Prostate gland (tissue), 2 donors: Measurements from ENCODE around the gene MT1G. TPM values are rescaled to one million over a fixed set of nuclear protein-coding genes. Genes with fewer than 3 reads are reported as not detected.

Experiments used
- DNase-seq: peaks from one replicate; pipeline ENCODE4 v3.0.0-alpha.2; 2019; ENCODE audit warnings: low spot score
- H3K27ac ChIP-seq, 2 donors: fragments of 200-600 bp; sonication (generic); 2 replicates each; pipeline ENCODE4 v1.5.1; 2017 to 2019
- H3K27me3 ChIP-seq: fragments of 200-600 bp; sonication (generic); replicated peaks from 2 replicates; pipeline ENCODE4 v1.5.1; 2019; ENCODE audit not compliant: insufficient read depth
- H3K36me3 ChIP-seq, 2 donors: fragments of 200-600 bp; sonication (generic); 1 replicate in 1 of 2; 2 replicates in 1 of 2; pipeline versions ENCODE4 v1.5.1 to v1.8.1; 2017 to 2019
- H3K4me1 ChIP-seq: fragments of 200-600 bp; sonication (generic); replicated peaks from 2 replicates; pipeline ENCODE4 v1.5.1; 2019
- H3K4me3 ChIP-seq, 2 donors: fragments of 200-600 bp; sonication (generic); 2 replicates each; pipeline ENCODE4 v1.5.1; 2017 to 2019
- H3K9me3 ChIP-seq: fragments of 200-600 bp; sonication (generic); 2 replicates; pipeline ENCODE4 v1.5.1; 2017
- CTCF ChIP-seq, 4 experiments: fragments of 200-600 bp in 2 of 4; fragments of 450-650 bp in 2 of 4; sonication (generic) in 2 of 4; IDR thresholded peaks; 1 replicate in 3 of 4; 2 replicates in 1 of 4; pipeline ENCODE4 v1.5.1; 2016 to 2019; ENCODE audit warnings: antibody characterized with exemption in 4 of 4, mild to moderate bottlenecking in 2 of 4, moderate library complexity in 2 of 4
- POLR2A ChIP-seq: fragments of 450-650 bp; IDR thresholded peaks from one replicate; pipeline ENCODE4 v1.6.1; 2016; ENCODE audit warnings: antibody characterized with exemption, mild to moderate bottlenecking
- POLR2AphosphoS5 ChIP-seq: sonication (generic); formaldehyde crosslinking; IDR thresholded peaks from one replicate; pipeline ENCODE4 v1.6.1; 2017; ENCODE audit warnings: antibody characterized with exemption
- WGBS: methylation state at CpG from one replicate; pipeline ENCODE4 v1.1.5; 2018; 5-methylcytosine and 5-hydroxymethylcytosine counted together
- intact Hi-C: fragments of 100-400 bp; cut with DNase I; formaldehyde crosslinking; loops from one replicate; pipeline ENCODE4 v1.14.2; 2022
- total RNA-seq, 2 donors: library from RNA; depleted of rRNA; stranded (reverse); fragments of >200 nt; gene quantifications; one replicate each; pipeline ENCODE4 v1.1.0, GENCODE V29; 2016

Gene MT1G
- total RNA-seq, 2 donors from 2014 or later, result 189 to 745 TPM

GRCh38 chr16:56691885-56692284 lies 24.0 kb upstream of the MT1G start:
- H3K9me3 ChIP-seq, result no peaks in the 10 kb centered on the region
- H3K27ac ChIP-seq, result no peak overlapping the region
- H3K4me3 ChIP-seq, result no peak overlapping the region
- intact Hi-C loops, result no loop called here
- H3K36me3 ChIP-seq, result no peaks in the 10 kb centered on the region
- 36% methylated on average over 4 of the region's 4 CpGs for WGBS
- TF ChIP-seq CTCF (IDR thresholded peaks at IDR 0.05) (no peak), POLR2AphosphoS5 (peak; percentile 67)
- no peaks in the 10 kb centered on the region for H3K4me1 ChIP-seq
- DNase-seq, result peak; percentile 78
- no peaks in the 10 kb centered on the region for H3K27me3 ChIP-seq

GRCh38 chr16:56690420-56691122 lies 22.7 kb upstream of the MT1G start:
- Histone ChIP-seq H3K4me3 (no peak overlapping the region), H3K36me3 (no peaks in the 10 kb centered on the region), H3K27ac (no peak overlapping the region), H3K27me3 (no peaks in the 10 kb centered on the region), H3K4me1 (no peaks in the 10 kb centered on the region), H3K9me3 (no peaks in the 10 kb centered on the region)
- WGBS, result 86% methylated on average over 4 of the region's 4 CpGs
- no peak for DNase-seq
- TF ChIP-seq CTCF (IDR thresholded peaks at IDR 0.05) (no peak), POLR2A (no peak), POLR2AphosphoS5 (no peak)
- intact Hi-C loops, result no loop called here

GRCh38 chr16:56689171-56689570 lies 21.3 kb upstream of the MT1G start:
- H3K4me1 ChIP-seq, result no peaks in the 10 kb centered on the region
- DNase-seq, result no peak
- no peak overlapping the region for H3K27ac ChIP-seq
- H3K4me3 ChIP-seq, result no peak overlapping the region
- no peaks in the 10 kb centered on the region for H3K27me3 ChIP-seq
- TF ChIP-seq CTCF (IDR thresholded peaks at IDR 0.05) (no peak), POLR2AphosphoS5 (no peak), POLR2A (no peak)
- intact Hi-C loops, result no loop called here
- H3K36me3 ChIP-seq, result no peaks in the 10 kb centered on the region
- no peaks in the 10 kb centered on the region for H3K9me3 ChIP-seq
- WGBS, result 55% methylated on average over 3 of the region's 3 CpGs

GRCh38 chr16:56688762-56689161 lies 20.9 kb upstream of the MT1G start:
- H3K4me3 ChIP-seq, result no peak overlapping the region
- DNase-seq, result no peak
- TF ChIP-seq POLR2AphosphoS5 (no peak), CTCF (IDR thresholded peaks at IDR 0.05) (no peak), POLR2A (no peak)
- H3K27me3 ChIP-seq, result no peaks in the 10 kb centered on the region
- no peaks in the 10 kb centered on the region for H3K36me3 ChIP-seq
- H3K4me1 ChIP-seq, result no peaks in the 10 kb centered on the region
- H3K9me3 ChIP-seq, result no peaks in the 10 kb centered on the region
- intact Hi-C loops, result no loop called here
- 74% methylated on average over 1 of the region's 1 CpG for WGBS
- H3K27ac ChIP-seq, result no peak overlapping the region

GRCh38 chr16:56686758-56687157 lies 18.9 kb upstream of the MT1G start:
- 98% methylated on average over 7 of the region's 7 CpGs for WGBS
- intact Hi-C loops, result no loop called here
- H3K4me3 ChIP-seq, result no peak overlapping the region
- TF ChIP-seq POLR2AphosphoS5, result no peak
- no peak for TF ChIP-seq CTCF (IDR thresholded peaks at IDR 0.05)
- TF ChIP-seq POLR2A, result no peak
- H3K27me3 ChIP-seq, result no peaks in the 10 kb centered on the region
- no peaks in the 10 kb centered on the region for H3K4me1 ChIP-seq
- H3K36me3 ChIP-seq, result no peaks in the 10 kb centered on the region
- no peak overlapping the region for H3K27ac ChIP-seq
- DNase-seq, result no peak
- no peaks in the 10 kb centered on the region for H3K9me3 ChIP-seq
